Coronary artery (tissue), 2 donors: Measurements from ENCODE around the gene ORAI2.

Source experiments
- DNase-seq: peaks from one replicate; pipeline ENCODE4 v3.0.0-alpha.2; 2017; ENCODE audit warnings: low spot score
- H3K27ac ChIP-seq, 2 donors: fragments of 200-600 bp; sonication (generic); one replicate each; pipeline ENCODE4 v1.5.1; 2016 to 2019
- H3K4me3 ChIP-seq: fragments of 200-600 bp; sonication (generic); 2 replicates; pipeline ENCODE4 v1.5.1; 2016; ENCODE audit warnings: mild to moderate bottlenecking, moderate library complexity
- TF ChIP-seq, protein P1 (sequence below): fragments of 200-600 bp; sonication (generic); IDR thresholded peaks from one replicate; pipeline ENCODE4 v1.5.1; 2019; ENCODE audit warnings: antibody characterized with exemption

Gene ORAI2

DNA sequence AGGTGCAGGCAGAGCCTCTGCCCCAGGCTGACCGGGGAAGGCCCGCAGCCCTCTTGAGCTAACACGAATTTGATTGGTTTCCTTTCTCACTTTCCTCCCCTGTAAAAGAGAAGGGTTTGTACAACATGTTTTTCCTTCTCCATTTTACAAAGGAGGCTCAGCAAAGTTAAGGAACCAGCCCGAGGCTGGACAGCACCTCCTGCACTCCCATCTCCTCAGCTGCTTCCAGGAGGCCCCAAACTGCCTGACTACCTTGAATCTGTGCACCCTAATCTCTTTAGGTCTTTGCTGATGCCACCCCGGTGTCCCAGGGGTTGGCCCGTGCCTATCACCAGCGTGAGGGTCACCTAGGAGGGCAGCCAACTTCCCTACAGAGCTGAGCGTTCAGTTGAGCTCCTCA lies 27.1 kb downstream of the ORAI2 start:
- no peak overlapping the region for H3K4me3 ChIP-seq
- DNase-seq = no peak
- no peak overlapping the region for H3K27ac ChIP-seq
- TF ChIP-seq, protein P1, sequence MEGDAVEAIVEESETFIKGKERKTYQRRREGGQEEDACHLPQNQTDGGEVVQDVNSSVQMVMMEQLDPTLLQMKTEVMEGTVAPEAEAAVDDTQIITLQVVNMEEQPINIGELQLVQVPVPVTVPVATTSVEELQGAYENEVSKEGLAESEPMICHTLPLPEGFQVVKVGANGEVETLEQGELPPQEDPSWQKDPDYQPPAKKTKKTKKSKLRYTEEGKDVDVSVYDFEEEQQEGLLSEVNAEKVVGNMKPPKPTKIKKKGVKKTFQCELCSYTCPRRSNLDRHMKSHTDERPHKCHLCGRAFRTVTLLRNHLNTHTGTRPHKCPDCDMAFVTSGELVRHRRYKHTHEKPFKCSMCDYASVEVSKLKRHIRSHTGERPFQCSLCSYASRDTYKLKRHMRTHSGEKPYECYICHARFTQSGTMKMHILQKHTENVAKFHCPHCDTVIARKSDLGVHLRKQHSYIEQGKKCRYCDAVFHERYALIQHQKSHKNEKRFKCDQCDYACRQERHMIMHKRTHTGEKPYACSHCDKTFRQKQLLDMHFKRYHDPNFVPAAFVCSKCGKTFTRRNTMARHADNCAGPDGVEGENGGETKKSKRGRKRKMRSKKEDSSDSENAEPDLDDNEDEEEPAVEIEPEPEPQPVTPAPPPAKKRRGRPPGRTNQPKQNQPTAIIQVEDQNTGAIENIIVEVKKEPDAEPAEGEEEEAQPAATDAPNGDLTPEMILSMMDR = no peak

DNA sequence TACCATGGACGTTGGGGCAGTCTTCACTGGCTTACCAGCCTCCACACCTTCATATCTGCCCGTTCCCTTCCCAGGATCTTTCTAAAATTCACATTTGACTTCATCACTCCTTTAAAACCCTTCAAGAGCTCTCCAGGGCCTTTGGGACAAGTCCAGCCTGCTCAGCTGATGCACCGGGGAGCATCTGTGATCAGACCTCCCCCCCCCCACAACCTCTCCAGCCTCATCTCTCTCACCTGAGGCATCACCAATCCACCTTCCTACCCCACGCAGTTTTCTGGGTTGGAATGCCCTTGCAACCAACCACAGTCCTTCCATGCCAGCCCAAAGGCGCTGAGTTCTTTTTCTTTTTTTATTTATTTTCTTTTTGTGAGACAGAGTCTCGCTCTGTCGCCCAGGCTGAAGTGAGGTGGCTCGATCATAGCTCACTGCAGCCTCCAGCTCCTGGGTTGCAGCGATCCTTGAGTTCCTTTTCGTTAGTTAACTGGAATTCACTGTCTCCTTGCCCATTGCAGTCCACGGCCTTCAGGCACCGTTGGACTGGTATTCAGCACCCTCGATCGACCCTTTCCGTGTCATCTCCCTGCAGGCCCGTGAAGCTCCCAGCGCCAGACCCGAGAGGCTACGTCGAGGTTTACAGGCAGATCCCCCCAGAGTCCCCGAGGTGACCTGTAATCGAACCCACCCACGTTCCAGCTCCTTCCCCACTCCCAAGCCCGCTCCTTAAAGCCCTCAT lies 30.6 kb downstream of the ORAI2 start:
- TF ChIP-seq, protein P1 = no peak
- H3K27ac ChIP-seq = peak overlapping the region; percentile 41 to 74

DNA sequence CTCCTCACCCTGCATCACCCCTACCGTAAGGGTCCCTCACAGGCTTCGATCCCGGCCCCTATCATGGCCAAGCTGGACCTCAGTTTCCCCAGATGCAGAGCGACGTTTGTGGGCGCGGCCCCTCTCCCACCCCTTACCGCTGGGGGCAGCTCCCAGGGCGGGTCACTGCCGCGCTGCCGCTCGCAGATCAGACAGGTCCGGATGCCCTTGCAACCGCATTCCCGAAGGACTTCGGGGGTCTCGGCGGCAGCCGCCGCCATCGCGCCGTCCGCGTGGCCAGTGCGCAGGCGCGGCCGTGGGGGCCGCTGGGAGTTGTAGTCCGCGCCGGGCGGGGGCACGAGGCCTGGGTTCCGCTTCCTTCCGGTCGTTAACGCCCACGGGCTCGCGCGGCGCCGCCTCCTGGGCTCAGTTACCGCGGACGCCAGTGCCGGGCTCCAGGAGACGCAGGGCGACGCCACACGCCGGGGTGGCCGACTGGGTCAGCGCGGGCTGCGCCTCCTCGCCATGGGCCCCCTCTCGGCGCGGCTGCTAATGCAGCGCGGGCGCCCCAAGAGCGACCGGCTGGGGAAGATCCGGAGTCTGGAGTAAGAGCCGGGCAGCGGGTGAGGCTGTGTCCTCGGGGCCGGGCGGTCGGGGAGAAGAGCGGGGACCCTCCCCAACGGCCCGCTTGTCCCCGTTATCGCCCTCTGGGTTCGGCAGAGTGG lies 31.4 kb downstream of the ORAI2 start, which contains the start of the genes ALKBH4 and LRWD1:
ALKBH4 (minus strand) TSS at position 287 of the 704 bp plus-strand sequence; CDS start at position 260, 27 bp downstream.
LRWD1 (plus strand) TSS at position 408 of the 704 bp plus-strand sequence; CDS start at position 505, 97 bp downstream.
- H3K4me3 ChIP-seq = peak within 1 kb of the TSS; percentile 87
- TF ChIP-seq, protein P1 = no peak
- H3K27ac ChIP-seq = peak within 1 kb of the TSS; percentile 41 to 74
- DNase-seq = peak; percentile 94

More for the DNA sequence above, 30.6 kb downstream of the ORAI2 start:
- peak overlapping the region; percentile 87 for H3K4me3 ChIP-seq
- DNase-seq = no peak

DNA sequence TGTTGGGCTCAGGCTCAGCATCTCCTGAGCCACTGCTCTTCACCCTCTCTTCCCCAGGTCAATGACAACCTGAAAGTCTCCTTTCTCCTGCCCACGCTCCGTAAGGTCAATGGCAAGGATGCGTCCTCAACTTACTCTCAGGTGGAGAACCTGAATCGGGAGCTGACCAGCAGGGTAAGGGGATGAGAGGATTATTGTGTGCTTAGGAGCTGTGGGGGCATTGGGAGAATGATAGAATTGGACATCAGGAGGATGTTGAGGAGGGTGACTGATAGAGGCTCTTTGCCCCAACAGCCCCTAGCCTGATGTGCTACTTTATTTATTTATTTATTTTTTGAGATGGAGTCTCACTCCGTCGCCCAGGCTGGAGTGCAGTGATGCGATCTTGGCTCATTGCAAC lies 32.7 kb downstream of the ORAI2 start:
- H3K4me3 ChIP-seq = peak overlapping the region; percentile 87
- TF ChIP-seq, protein P1 = no peak
- H3K27ac ChIP-seq = no peak overlapping the region
- DNase-seq = no peak

DNA sequence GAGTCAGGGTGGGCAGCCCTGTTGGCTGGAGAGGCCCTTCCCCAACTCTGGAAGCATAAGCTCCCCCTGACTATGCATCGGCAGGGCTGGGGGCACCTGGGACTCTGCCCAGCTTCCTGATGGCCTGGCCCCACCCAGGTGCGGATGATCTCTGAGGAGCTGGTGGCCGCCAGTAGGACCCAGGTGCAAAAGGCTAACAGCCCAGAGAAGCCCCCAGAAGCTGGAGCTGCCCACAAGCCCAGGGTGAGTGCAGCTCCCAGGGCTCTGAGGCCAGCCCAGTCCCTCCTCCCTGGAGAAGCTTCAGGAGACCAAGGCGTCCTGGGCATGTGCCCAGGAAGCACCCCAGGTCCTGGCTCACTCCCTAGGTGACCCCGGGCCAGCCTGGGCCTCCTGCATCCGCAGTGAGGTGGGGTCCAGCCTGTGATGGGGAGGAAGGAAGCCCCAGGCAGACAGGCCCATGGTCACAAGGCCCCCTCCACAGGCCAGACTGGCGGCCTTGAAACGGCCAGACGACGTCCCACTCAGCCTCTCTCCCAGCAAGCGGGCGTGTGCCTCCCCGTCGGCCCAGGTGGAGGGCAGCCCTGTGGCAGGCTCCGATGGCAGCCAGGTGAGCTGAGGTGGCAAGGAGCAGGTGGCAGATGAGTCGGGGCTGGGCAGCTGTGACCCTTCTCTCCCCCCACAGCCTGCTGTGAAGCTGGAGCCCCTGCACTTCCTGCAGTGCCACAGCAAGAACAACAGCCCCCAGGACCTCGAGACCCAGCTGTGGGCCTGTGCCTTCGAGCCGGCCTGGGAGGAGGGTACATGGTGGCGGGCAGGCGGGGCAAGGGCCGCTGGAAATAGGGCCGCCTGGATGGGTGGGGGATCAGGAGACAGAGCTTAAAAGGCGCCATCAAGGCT lies 34.5 kb downstream of the ORAI2 start:
- Histone ChIP-seq H3K27ac (no peak overlapping the region), H3K4me3 (no peak overlapping the region)
- no peak for DNase-seq
- TF ChIP-seq, protein P1 = no peak

DNA sequence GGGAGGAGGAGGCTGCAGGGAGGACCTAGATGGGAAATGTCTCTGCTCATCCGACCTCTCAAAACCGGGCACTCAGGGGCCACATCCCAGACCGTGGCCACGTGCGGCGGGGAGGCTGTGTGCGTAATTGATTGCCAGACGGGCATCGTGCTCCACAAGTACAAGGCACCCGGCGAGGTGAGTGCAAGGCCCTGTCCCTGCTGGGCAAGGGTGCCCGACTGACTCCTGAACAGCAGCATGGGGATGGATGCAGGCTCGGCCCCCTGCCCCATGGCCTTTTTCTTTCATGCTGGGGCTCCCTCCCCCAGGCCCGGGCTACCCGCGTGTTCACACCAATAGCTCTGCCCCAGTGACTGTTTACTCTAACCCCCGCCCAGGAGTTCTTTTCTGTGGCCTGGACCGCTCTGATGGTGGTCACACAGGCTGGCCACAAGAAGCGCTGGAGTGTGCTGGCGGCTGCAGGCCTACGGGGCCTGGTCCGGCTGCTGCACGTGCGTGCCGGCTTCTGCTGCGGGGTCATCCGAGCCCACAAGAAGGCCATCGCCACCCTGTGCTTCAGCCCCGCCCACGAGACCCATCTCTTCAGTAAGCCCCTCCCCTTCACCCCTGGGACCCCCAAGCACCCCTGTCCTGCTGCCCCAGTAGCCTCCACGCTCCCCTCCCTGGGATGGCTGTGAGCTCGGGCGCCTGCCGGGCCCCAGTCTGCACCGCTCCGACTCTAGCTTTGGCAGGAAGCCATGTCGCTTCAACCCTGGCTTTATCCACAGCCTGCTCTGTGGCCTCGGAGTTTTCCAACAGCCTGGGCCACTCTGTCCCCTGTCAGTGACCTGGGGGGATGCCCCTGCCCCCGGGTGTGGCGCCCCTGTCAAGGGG lies 35.3 kb downstream of the ORAI2 start:
- DNase-seq = no peak
- Histone ChIP-seq H3K4me3 (no peak overlapping the region), H3K27ac (no peak overlapping the region)
- TF ChIP-seq, protein P1 = no peak
